Activated T-helper 9 cell treated with anti-CD3 and anti-CD28 coated beads, Interleukin-2, amount 50 U/mL, for 16 hours (primary cell): ENCODE measurements around the gene ISCU.
"Not testable (repeated sequence)": the region's sequence is repeated elsewhere in the genome, so short reads cannot be mapped to it uniquely, and the experiment has no call there.

Experiments
- DNase-seq: peaks from one replicate; pipeline ENCODE4 v3.0.0-alpha.2; 2020; ENCODE audit warnings: low read depth

Gene ISCU

GRCh38 chr12:108589028-108589839 lies 26.8 kb downstream of the ISCU start:
- DNase-seq = no peak

GRCh38 chr12:108589840-108590229 lies 27.4 kb downstream of the ISCU start:
- DNase-seq = no peak

GRCh38 chr12:108590463-108590862 lies 28.1 kb downstream of the ISCU start:
- DNase-seq = not testable (repeated sequence)

- no peak for DNase-seq
Measured at GRCh38 chr12:108591267-108591980, 29.0 kb downstream of the ISCU start.

- DNase-seq = no peak
Measured at GRCh38 chr12:108592033-108592909, 29.9 kb downstream of the ISCU start.

GRCh38 chr12:108594323-108594903 lies 32.0 kb downstream of the ISCU start:
- no peak for DNase-seq

- DNase-seq = no peak
Measured at GRCh38 chr12:108594960-108595710, 32.7 kb downstream of the ISCU start.

- DNase-seq = no peak
Measured at GRCh38 chr12:108595711-108596647, 33.6 kb downstream of the ISCU start.

GRCh38 chr12:108596854-108597558 lies 34.6 kb downstream of the ISCU start:
- DNase-seq = no peak

- DNase-seq = no peak
Measured at GRCh38 chr12:108597559-108598471, 35.4 kb downstream of the ISCU start, which contains the start of gene TMEM119. TSS of gene TMEM119 (minus strand) at chr12:108598084. CDS start at chr12:108592383, 5,701 bp downstream.

- DNase-seq = no peak
Measured at GRCh38 chr12:108598553-108599250, 36.3 kb downstream of the ISCU start.

GRCh38 chr12:108599541-108599940 lies 37.1 kb downstream of the ISCU start:
- no peak for DNase-seq

GRCh38 chr12:108599948-108600701 lies 37.7 kb downstream of the ISCU start:
- no peak for DNase-seq

GRCh38 chr12:108600702-108601007 lies 38.3 kb downstream of the ISCU start:
- no peak for DNase-seq

GRCh38 chr12:108602209-108602705 lies 39.9 kb downstream of the ISCU start:
- no peak for DNase-seq

- no peak for DNase-seq
Measured at GRCh38 chr12:108602976-108603704, 40.7 kb downstream of the ISCU start.
